Activated CD4-positive, alpha-beta memory T cell treated with anti-CD3 and anti-CD28 coated beads for 36 hours (primary cell): ENCODE data around the gene CAPZB. TPM values are rescaled to one million over a fixed set of nuclear protein-coding genes. Genes with fewer than 3 reads are reported as not detected.

Source experiments
- CTCF ChIA-PET: fragments of 350-600 bp; sonication (Branson Sonifier 250); formaldehyde crosslinking; loops from one replicate; lab custom pipeline; 2021; ENCODE audit warnings: antibody characterized with exemption, inconsistent platforms; lab: Charles Lee
- POLR2A ChIA-PET: fragments of 350-600 bp; sonication (Branson Sonifier 250); formaldehyde crosslinking; loops from one replicate; lab custom pipeline; 2021; ENCODE audit warnings: antibody characterized with exemption; lab: Charles Lee
- DNase-seq: peaks from one replicate; pipeline ENCODE4 v3.0.0-alpha.2; 2020
- H3K27ac Mint-ChIP-seq: one replicate; pipeline ENCODE4 v1.8.0; 2021; ENCODE audit warnings: mixed read lengths
- H3K27me3 Mint-ChIP-seq: one replicate; pipeline ENCODE4 v1.8.0; 2021; ENCODE audit warnings: mixed read lengths
- H3K36me3 Mint-ChIP-seq: one replicate; pipeline ENCODE4 v1.8.0; 2021; ENCODE audit warnings: mixed read lengths
- H3K4me1 Mint-ChIP-seq: one replicate; pipeline ENCODE4 v1.8.0; 2021; ENCODE audit warnings: low read depth, mixed read lengths
- H3K4me3 Mint-ChIP-seq: one replicate; pipeline ENCODE4 v1.8.0; 2021; ENCODE audit warnings: mild to moderate bottlenecking, mixed read lengths
- H3K9me3 Mint-ChIP-seq: one replicate; pipeline ENCODE4 v1.8.0; 2021; ENCODE audit warnings: mixed read lengths
- intact Hi-C: fragments of 100-400 bp; cut with micrococcal nuclease; formaldehyde crosslinking; loops from one replicate; pipeline ENCODE4 v1.15.1; 2023
- total RNA-seq, 2 experiments: library from RNA; stranded (reverse); gene quantifications; one replicate each; pipeline ENCODE4 v1.2.3, GENCODE V29; 2021

The CAPZB gene
- total RNA-seq, 2 experiments from 2014 or later, result 388 to 419 TPM

DNA sequence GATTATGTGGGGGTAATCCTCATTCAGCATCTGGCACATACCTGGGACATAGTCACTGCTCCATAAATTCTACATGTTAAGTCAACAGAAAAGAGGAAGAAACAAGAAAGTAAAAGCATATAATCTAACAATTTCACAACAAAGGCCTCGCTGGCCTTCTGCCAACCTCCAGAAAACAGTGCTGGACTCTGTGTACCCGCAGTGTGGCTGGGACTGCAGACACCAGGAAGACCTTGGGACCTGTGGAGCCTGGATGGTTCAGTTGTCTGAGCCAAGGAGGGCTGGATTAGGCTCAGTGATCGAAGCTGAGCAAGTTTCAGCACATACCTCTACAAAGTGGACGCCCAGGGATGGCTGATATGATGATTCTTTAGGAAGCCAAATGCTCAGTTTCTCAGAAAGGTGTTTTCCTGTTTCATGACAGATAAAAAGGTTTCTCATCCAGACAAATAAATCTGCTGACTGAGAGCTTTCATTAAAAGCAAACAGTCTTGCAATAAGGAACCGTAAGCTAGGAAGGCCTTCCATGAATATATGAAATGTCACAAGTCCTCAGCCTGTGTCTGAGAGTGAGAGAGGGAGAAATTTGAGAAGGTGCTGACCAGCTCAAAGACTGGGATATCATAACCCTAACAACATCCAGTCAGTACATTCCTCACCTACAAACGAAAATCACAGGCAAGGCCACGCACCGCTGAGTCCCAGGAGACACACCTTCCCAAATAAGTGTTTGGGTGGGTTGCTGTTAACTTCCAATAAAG is 48.4 kb downstream of the CAPZB start:
- Mint-ChIP-seq H3K27me3 (no peaks in the 10 kb centered on the region), H3K36me3 (peaks cover 10% of the 10 kb centered on the region), H3K4me3 (no peak overlapping the region), H3K27ac (peak overlapping the region; percentile 49), H3K9me3 (no peaks in the 10 kb centered on the region), H3K4me1 (peaks cover 88% of the 10 kb centered on the region)
- intact Hi-C loops, result loop anchor here (5.0 kb wide), 2 partner anchors 145 to 215 kb away; no protein-coding TSS in a partner anchor
- CTCF ChIA-PET, result interaction anchor here (0.8 to 3.5 kb wide), 5 partner anchors 14 to 225 kb away, joined by 3 to 13 read pairs (median 5); no protein-coding TSS in a partner anchor
- POLR2A ChIA-PET, result interaction anchor here (1.4 kb wide), 1 partner anchor 159 kb away, joined by 3 read pairs; a partner anchor contains a TSS
- no peak for DNase-seq

- H3K4me1 Mint-ChIP-seq, result peaks cover 83% of the 10 kb centered on the region
- peaks cover 10% of the 10 kb centered on the region for H3K36me3 Mint-ChIP-seq
- no peaks in the 10 kb centered on the region for H3K27me3 Mint-ChIP-seq
- DNase-seq, result peak; percentile 47
- H3K4me3 Mint-ChIP-seq, result no peak overlapping the region
- intact Hi-C loops, result loop anchor here (5.0 kb wide), 2 partner anchors 146 to 216 kb away; no protein-coding TSS in a partner anchor
- CTCF ChIA-PET, result interaction anchor here (0.8 to 3.5 kb wide), 5 partner anchors 10 to 147 kb away, joined by 3 to 13 read pairs (median 4); no protein-coding TSS in a partner anchor
- POLR2A ChIA-PET, result interaction anchor here (1.0 to 1.7 kb wide), 3 partner anchors 12 to 43 kb away, joined by 4 to 7 read pairs (median 6); no protein-coding TSS in a partner anchor
- peak overlapping the region; percentile 75 for H3K27ac Mint-ChIP-seq
- H3K9me3 Mint-ChIP-seq, result no peaks in the 10 kb centered on the region
Measured at GRCh38 chr1:19435851-19436455, 49.4 kb downstream of the CAPZB start.

GRCh38 chr1:19435181-19435580 is 50.2 kb downstream of the CAPZB start:
- ChIA-PET POLR2A (interaction anchor here (1.0 to 1.7 kb wide), 3 partner anchors 13 to 42 kb away, joined by 4 to 7 read pairs (median 6); no protein-coding TSS in a partner anchor), CTCF (interaction anchor here (0.8 to 3.5 kb wide), 7 partner anchors 11 to 227 kb away, joined by 3 to 13 read pairs (median 4); no protein-coding TSS in a partner anchor)
- intact Hi-C loops, result loop anchor here (5.0 kb wide), 2 partner anchors 147 to 217 kb away; no protein-coding TSS in a partner anchor
- Mint-ChIP-seq H3K27ac (peak overlapping the region; percentile 75), H3K9me3 (no peaks in the 10 kb centered on the region), H3K36me3 (peaks cover 10% of the 10 kb centered on the region), H3K27me3 (no peaks in the 10 kb centered on the region), H3K4me1 (peaks cover 85% of the 10 kb centered on the region), H3K4me3 (no peak overlapping the region)
- DNase-seq, result no peak

- intact Hi-C loops, result loop anchor here (2.0 kb wide), 3 partner anchors 15 to 49 kb away; no protein-coding TSS in a partner anchor
- POLR2A ChIA-PET, result interaction anchor here (1.0 to 1.7 kb wide), 2 partner anchors 27 to 34 kb away, joined by 3 to 7 read pairs; no protein-coding TSS in a partner anchor
Measured at GRCh38 chr1:19433719-19433998, 51.7 kb downstream of the CAPZB start.

GRCh38 chr1:19432943-19433718 is 52.2 kb downstream of the CAPZB start:
- H3K36me3 Mint-ChIP-seq, result peaks cover 11% of the 10 kb centered on the region
- POLR2A ChIA-PET, result interaction anchor here (1.0 to 1.7 kb wide), 4 partner anchors 15 to 149 kb away, joined by 3 to 7 read pairs (median 4); no protein-coding TSS in a partner anchor

More at GRCh38 chr1:19433719-19433998, 51.7 kb downstream of the CAPZB start:
- Mint-ChIP-seq H3K4me3 (no peak overlapping the region), H3K36me3 (peaks cover 13% of the 10 kb centered on the region), H3K9me3 (no peaks in the 10 kb centered on the region), H3K27ac (no peak overlapping the region), H3K4me1 (peaks cover 86% of the 10 kb centered on the region), H3K27me3 (no peaks in the 10 kb centered on the region)
- CTCF ChIA-PET, result interaction anchor here (0.8 to 2.2 kb wide), 4 partner anchors 11 to 148 kb away, joined by 3 to 8 read pairs (median 4); no protein-coding TSS in a partner anchor
- DNase-seq, result no peak

DNA sequence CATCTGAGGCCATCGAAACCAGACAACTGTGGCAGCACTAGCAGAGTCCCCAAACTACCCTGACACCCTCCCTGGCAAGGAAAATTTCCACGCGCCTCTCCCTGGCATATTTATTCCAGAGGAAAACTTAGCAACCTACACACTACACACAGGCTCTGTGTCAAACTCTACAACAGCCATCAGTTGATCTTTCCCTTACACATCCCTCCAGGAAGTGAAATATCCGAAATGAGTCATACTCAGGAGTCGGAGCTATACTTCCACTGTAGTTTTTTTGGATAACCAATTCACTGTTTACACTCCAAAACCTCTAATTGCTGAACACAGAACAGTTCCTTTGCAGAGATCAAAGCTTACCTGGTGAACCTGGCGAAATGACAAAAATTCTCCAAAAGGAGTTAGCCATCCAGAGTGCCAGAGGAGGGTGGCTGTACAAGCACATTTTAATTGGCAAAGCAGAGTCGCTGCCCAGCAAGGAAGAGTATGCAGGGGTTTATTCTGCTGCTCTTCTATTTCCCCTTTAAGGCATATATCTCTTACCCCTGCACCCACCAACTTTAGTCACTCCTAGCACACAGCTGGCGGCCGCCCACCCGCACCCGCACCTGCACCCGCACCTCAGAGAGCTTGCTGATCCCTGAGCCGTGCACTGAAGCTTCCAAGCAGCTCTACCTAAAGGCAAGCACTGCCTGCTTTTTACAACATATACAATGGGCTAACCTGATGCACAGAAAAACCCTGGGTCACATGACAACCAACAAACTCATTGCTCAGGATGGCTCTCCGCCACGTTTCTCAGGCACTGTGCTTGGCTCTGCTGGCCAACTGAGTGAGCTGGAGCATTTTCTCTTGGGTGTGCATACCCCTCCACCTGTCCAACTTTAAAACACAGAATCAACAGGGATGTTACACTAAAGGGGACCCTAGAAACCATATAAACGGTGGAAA is 54.9 kb downstream of the CAPZB start:
- peaks cover 4% of the 10 kb centered on the region for H3K36me3 Mint-ChIP-seq

More at GRCh38 chr1:19432943-19433718, 52.2 kb downstream of the CAPZB start:
- peak; percentile 57 for DNase-seq
- Mint-ChIP-seq H3K4me3 (no peak overlapping the region), H3K27me3 (no peaks in the 10 kb centered on the region), H3K9me3 (no peaks in the 10 kb centered on the region), H3K4me1 (peaks cover 85% of the 10 kb centered on the region), H3K27ac (peak overlapping the region; percentile 31)
- CTCF ChIA-PET, result interaction anchor here (0.8 to 2.2 kb wide), 5 partner anchors 11 to 149 kb away, joined by 3 to 8 read pairs (median 4); no protein-coding TSS in a partner anchor
- intact Hi-C loops, result loop anchor here (2.0 kb wide), 3 partner anchors 16 to 50 kb away; no protein-coding TSS in a partner anchor

GRCh38 chr1:19429611-19430010 is 55.7 kb downstream of the CAPZB start:
- ChIA-PET POLR2A (no interaction called here), CTCF (interaction anchor here (0.6 to 1.5 kb wide), 3 partner anchors 39 to 250 kb away, joined by 3 to 5 read pairs (median 3); no protein-coding TSS in a partner anchor)
- Mint-ChIP-seq H3K27me3 (no peaks in the 10 kb centered on the region), H3K27ac (peak overlapping the region; percentile 20), H3K36me3 (peaks cover 4% of the 10 kb centered on the region), H3K4me3 (no peak overlapping the region), H3K9me3 (no peaks in the 10 kb centered on the region), H3K4me1 (peaks cover 82% of the 10 kb centered on the region)
- no peak for DNase-seq
- intact Hi-C loops, result no loop called here

More for the DNA sequence above, 54.9 kb downstream of the CAPZB start:
- Mint-ChIP-seq H3K4me1 (peaks cover 83% of the 10 kb centered on the region), H3K27ac (peak overlapping the region; percentile 19), H3K4me3 (no peak overlapping the region), H3K27me3 (no peaks in the 10 kb centered on the region), H3K9me3 (no peaks in the 10 kb centered on the region)
- DNase-seq, result no peak
- ChIA-PET POLR2A (no interaction called here), CTCF (interaction anchor here (1.4 to 1.5 kb wide), 2 partner anchors 39 to 152 kb away, joined by 3 to 5 read pairs; no protein-coding TSS in a partner anchor)
- intact Hi-C loops, result no loop called here

- DNase-seq, result no peak
- Mint-ChIP-seq H3K36me3 (peaks cover 2% of the 10 kb centered on the region), H3K4me3 (no peak overlapping the region), H3K9me3 (no peaks in the 10 kb centered on the region), H3K27me3 (no peaks in the 10 kb centered on the region), H3K4me1 (peaks cover 82% of the 10 kb centered on the region), H3K27ac (no peak overlapping the region)
- intact Hi-C loops, result no loop called here
- ChIA-PET POLR2A (no interaction called here), CTCF (no interaction called here)
Measured at GRCh38 chr1:19427087-19427781, 58.1 kb downstream of the CAPZB start.

- H3K4me3 Mint-ChIP-seq, result no peak overlapping the region
- no peak for DNase-seq
- peaks cover 85% of the 10 kb centered on the region for H3K4me1 Mint-ChIP-seq
- CTCF ChIA-PET, result no interaction called here
- no peak overlapping the region for H3K27ac Mint-ChIP-seq
- POLR2A ChIA-PET, result no interaction called here
- H3K27me3 Mint-ChIP-seq, result no peaks in the 10 kb centered on the region
- peaks cover 2% of the 10 kb centered on the region for H3K36me3 Mint-ChIP-seq
- H3K9me3 Mint-ChIP-seq, result no peaks in the 10 kb centered on the region
- intact Hi-C loops, result no loop called here
Measured at GRCh38 chr1:19426294-19427086, 58.8 kb downstream of the CAPZB start.
